Psoas muscle (tissue), 8 donors: ENCODE measurements around the gene PCBP4. TPM values are rescaled to one million over a fixed set of nuclear protein-coding genes. Genes with fewer than 3 reads are reported as not detected.

ENCODE experiments used
- ATAC-seq, 4 donors: fragments of 200-7000 bp; cut with Tn5 transposase; one replicate each; pipeline ENCODE4 v1.9.1; 2020; ENCODE audit warnings: moderate library complexity in 3 of 4, mild to moderate bottlenecking in 2 of 4
- DNase-seq, 2 donors: peaks; one replicate each; pipeline ENCODE4 v3.0.0-alpha.2; 2020
- H3K27ac ChIP-seq: fragments of 200-600 bp; one replicate; pipeline ENCODE4 v1.8.0; 2022
- H3K27me3 ChIP-seq, 3 donors: fragments of 200-600 bp in 1 of 3; one replicate each; pipeline versions ENCODE4 v1.6.1 to v1.8.0; 2013 to 2022; ENCODE audit warnings: low read length in 2 of 3, mild to moderate bottlenecking in 2 of 3, moderate library complexity in 1 of 3; ENCODE audit not compliant: insufficient read depth in 3 of 3
- H3K36me3 ChIP-seq, 2 donors: fragments of 200-600 bp in 1 of 2; one replicate each; pipeline versions ENCODE4 v1.6.1 to v1.8.0; 2013 to 2022; ENCODE audit warnings: low read depth in 1 of 2, mild to moderate bottlenecking in 1 of 2, moderate library complexity in 1 of 2; ENCODE audit not compliant: insufficient read depth in 1 of 2
- H3K4me1 ChIP-seq: fragments of 200-600 bp; one replicate; pipeline ENCODE4 v1.8.0; 2022
- H3K4me3 ChIP-seq: fragments of 200-600 bp; one replicate; pipeline ENCODE4 v1.8.0; 2022; ENCODE audit warnings: mild to moderate bottlenecking
- H3K9me3 ChIP-seq: fragments of 200-600 bp; one replicate; pipeline ENCODE4 v1.8.0; 2022
- WGBS, 3 donors: extraction: QIAGEN DNeasy Blood & Tissue Kit; methylation state at CpG; one replicate each; pipeline versions ENCODE4 v1.1.6 to v1.1.7; 2013; 5-methylcytosine and 5-hydroxymethylcytosine counted together
- intact Hi-C, 2 donors: fragments of 100-400 bp; cut with DNase I; formaldehyde crosslinking; loops; one replicate each; pipeline versions ENCODE4 v1.11.0 to v1.14.2; 2022
- polyA plus RNA-seq, 3 donors: library from polyadenylated mRNA; stranded (reverse); fragments of 200-250 nt; gene quantifications; one replicate each; pipeline ENCODE4 v1.2.3, GENCODE V29; 2013
- total RNA-seq, 4 donors: library from RNA; stranded (reverse); fragmentation: NEBNext Ultra II Directional in 2 of 4; extraction: Animal tissue kit (Norgen Biotek cat#: 25700) in 2 of 4; gene quantifications; one replicate each; pipeline versions ENCODE4 v1.2.1 to v1.2.4, GENCODE V29; 2021 to 2023
- TF ChIP-seq, protein P1 (sequence below): fragments of 200-600 bp; IDR thresholded peaks from one replicate; pipeline ENCODE4 v1.8.0; 2022; ENCODE audit warnings: antibody characterized with exemption
- donor health status: healthy with polysubstance abuse.
- donor health status: DM: no; HTN: no; CAD: no; lungs with moderate emphysema.
- donor health status: Bipolar disorder and iron deficiency.
- donor health status: healthy.
- donor health status: DM: yes; HTN: yes; CAD: no.
- donor health status: DM: no; HTN: no; CAD: no.
- donor health status: DM: no; HTN: no; CAD: no.
- donor health status: DM: yes; HTN: yes; CAD: no.

Gene PCBP4
- total and polyA plus RNA-seq, 7 donors = 36.0 to 161 (median 118) TPM

DNA sequence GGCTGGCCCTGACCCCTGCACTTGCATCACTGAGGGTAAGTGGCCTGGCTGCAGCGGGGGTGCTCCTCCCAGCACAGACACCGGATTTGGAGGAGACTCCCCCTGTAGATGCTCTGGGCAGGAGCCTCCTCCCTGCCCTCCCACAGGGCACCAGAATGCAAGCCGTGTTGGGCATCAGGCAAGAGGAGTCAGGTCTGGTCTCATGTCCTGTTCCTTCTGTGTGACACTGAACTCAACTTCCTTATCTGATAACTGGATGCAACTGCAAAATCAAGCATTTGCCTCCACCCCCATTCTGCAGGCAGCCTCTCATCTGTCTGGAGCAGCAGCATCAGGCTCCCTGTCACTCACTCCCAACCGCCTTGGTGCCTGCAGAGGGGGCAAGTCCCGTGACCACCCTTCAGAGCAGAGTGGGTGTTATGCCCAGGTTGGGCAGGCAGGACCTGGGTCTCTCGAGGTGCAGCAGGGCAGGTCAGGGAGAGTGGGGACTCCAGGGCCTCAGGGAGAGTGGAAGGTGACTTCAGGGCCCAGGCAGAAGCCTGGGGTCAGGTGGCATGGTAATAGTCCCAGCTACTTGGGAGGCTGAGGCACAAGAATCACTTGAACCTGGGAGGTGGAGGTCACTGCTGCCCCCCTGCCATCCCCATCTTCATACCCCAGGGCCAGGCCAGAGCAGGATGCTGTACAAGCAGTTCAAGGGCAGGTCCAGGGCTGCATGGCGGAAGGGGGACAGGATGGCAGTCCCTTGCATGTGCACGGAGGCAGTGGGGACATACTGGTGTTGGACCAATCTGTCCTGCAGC is 39.0 kb upstream of the PCBP4 start:
- H3K4me1 ChIP-seq = peaks cover 40% of the 10 kb centered on the region
- no peak overlapping the region for H3K27ac ChIP-seq
- 58 to 69% (median 63%) methylated on average over 8 of the region's 8 CpGs for WGBS, 3 donors
- intact Hi-C loops = loop anchor here in 1 of 2 donors (2.0 to 10.0 kb wide), 2 partner anchors 49 to 339 kb away; no protein-coding TSS in a partner anchor
- peak in 1 of 2 donors; percentile 13 for DNase-seq
- ATAC-seq = no peak
- no peaks in the 10 kb centered on the region for H3K36me3 ChIP-seq
- H3K9me3 ChIP-seq = no peaks in the 10 kb centered on the region
- H3K27me3 ChIP-seq = no peaks in the 10 kb centered on the region
- TF ChIP-seq, protein P1, sequence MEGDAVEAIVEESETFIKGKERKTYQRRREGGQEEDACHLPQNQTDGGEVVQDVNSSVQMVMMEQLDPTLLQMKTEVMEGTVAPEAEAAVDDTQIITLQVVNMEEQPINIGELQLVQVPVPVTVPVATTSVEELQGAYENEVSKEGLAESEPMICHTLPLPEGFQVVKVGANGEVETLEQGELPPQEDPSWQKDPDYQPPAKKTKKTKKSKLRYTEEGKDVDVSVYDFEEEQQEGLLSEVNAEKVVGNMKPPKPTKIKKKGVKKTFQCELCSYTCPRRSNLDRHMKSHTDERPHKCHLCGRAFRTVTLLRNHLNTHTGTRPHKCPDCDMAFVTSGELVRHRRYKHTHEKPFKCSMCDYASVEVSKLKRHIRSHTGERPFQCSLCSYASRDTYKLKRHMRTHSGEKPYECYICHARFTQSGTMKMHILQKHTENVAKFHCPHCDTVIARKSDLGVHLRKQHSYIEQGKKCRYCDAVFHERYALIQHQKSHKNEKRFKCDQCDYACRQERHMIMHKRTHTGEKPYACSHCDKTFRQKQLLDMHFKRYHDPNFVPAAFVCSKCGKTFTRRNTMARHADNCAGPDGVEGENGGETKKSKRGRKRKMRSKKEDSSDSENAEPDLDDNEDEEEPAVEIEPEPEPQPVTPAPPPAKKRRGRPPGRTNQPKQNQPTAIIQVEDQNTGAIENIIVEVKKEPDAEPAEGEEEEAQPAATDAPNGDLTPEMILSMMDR = no peak
- H3K4me3 ChIP-seq = no peak overlapping the region

DNA sequence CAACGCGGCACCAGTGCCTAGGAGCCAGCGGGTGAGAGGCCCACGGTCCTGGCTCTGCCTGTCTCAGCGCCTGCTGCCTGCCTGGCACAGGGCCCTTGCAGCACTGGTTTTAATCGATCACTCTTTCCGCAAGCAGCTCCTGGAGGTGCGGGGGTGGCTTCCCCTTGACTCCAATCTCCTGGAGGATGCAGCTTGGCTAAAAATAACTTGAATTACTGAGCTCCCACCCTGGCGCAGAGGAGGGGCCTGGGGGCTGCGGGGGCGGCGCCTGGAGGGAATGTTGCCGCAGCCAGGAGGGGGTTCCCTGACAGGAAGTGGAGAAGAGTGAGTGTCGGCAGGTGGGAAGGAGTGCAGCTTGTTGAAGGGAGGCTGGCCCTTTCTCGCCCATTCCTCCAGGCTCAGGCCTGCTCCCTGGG is 38.3 kb upstream of the PCBP4 start:
- TF ChIP-seq, protein P1 = no peak
- no peak overlapping the region for H3K27ac ChIP-seq
- no peaks in the 10 kb centered on the region for H3K27me3 ChIP-seq
- no peaks in the 10 kb centered on the region for H3K9me3 ChIP-seq
- intact Hi-C loops = loop anchor here in 1 of 2 donors (10.0 kb wide), 1 partner anchor 339 kb away; no protein-coding TSS in a partner anchor
- H3K4me1 ChIP-seq = peaks cover 40% of the 10 kb centered on the region
- peak in 1 of 4 donors; percentile 6 for ATAC-seq
- no peak overlapping the region for H3K4me3 ChIP-seq
- H3K36me3 ChIP-seq = no peaks in the 10 kb centered on the region
- peak in 1 of 2 donors; percentile 43 for DNase-seq
- 29 to 40% (median 29%) methylated on average over 15 of the region's 15 CpGs for WGBS, 3 donors

DNA sequence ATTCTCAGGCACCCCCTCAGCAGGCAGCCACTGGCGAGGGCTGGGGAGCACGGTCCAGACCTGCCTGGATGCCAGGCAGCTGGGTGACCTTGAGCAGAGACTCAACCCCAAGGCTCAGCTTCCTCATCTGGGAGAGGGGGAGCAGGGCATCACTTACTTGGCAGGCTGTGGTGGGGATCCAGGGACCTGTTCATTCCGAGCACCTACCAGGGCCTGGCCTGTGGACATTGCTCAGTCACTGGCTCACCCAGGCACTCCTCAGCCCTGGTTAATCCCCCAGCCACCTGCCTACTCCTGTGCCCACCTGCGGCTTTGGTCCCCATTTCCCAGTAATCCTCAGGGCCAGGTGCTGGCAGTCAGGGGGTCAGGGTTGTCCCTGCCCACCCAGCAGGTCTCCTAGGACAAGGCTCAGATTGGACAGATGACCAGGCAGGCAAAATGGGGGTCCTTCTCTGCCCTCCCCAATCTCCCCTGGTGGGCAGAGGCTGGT is 37.7 kb upstream of the PCBP4 start:
- H3K27me3 ChIP-seq = no peaks in the 10 kb centered on the region
- intact Hi-C loops = loop anchor here (5.0 to 10.0 kb wide), 3 partner anchors 52 to 340 kb away; partner anchors contain the start of gene DUSP7 (in 1 of the 2)
- no peak overlapping the region for H3K27ac ChIP-seq
- DNase-seq (no peak), ATAC-seq (no peak)
- H3K4me3 ChIP-seq = no peak overlapping the region
- peaks cover 40% of the 10 kb centered on the region for H3K4me1 ChIP-seq
- 66 to 78% (median 77%) methylated on average over 4 of the region's 4 CpGs for WGBS, 3 donors
- no peaks in the 10 kb centered on the region for H3K36me3 ChIP-seq
- TF ChIP-seq, protein P1 = no peak
- H3K9me3 ChIP-seq = no peaks in the 10 kb centered on the region

DNA sequence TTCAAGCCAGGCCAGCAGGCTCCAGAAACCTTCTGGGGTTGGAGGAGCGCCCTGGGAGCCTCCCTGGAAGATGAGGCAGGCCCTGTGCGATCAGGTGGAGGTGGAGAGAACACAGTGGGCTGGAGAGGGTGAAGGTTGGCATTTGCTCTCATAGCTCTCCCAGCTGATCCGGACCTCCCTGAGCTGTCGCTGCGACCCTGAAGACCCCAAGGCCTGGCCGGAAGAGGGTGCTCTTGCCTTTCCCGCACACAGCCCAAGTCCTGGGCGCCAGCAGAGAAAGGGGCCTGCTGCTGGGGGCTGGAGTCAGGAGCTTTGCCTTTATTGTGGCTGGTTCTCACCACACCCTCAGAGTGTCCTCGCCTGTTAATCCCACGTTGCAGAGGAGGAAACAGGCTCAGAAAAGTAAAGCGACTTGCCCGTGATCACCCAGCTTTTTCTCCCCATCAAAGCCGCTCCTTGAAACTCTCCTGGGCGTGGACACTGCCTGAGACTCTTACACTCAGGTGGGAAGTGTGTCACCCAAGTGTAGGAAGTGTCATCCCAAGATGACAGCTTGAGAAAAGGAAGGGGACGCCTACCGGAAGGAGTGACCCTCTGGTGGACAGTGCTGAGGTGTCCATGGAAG is 37.0 kb upstream of the PCBP4 start:
- H3K27me3 ChIP-seq = no peaks in the 10 kb centered on the region
- no peaks in the 10 kb centered on the region for H3K36me3 ChIP-seq
- no peak overlapping the region for H3K27ac ChIP-seq
- peaks cover 40% of the 10 kb centered on the region for H3K4me1 ChIP-seq
- no peaks in the 10 kb centered on the region for H3K9me3 ChIP-seq
- DNase-seq = peak; percentile 51 to 81
- intact Hi-C loops = loop anchor here (5.0 to 10.0 kb wide), 3 partner anchors 53 to 341 kb away; partner anchors contain the start of gene DUSP7 (in 1 of the 2)
- WGBS, 3 donors = 47 to 55% (median 49%) methylated on average over 15 to 16 of the region's 16 CpGs
- peak; percentile 62 to 81 (median 73) for ATAC-seq
- TF ChIP-seq, protein P1 = peak; percentile 63
- no peak overlapping the region for H3K4me3 ChIP-seq
